Activated T-helper 9 cell treated with anti-CD3 and anti-CD28 coated beads, Interleukin-2, amount 50 U/mL, for 16 hours (primary cell): ENCODE results near the gene NDUFA6.

ENCODE experiments used
- DNase-seq: peaks from one replicate; pipeline ENCODE4 v3.0.0-alpha.2; 2020; ENCODE audit warnings: low read depth

The NDUFA6 gene

DNA sequence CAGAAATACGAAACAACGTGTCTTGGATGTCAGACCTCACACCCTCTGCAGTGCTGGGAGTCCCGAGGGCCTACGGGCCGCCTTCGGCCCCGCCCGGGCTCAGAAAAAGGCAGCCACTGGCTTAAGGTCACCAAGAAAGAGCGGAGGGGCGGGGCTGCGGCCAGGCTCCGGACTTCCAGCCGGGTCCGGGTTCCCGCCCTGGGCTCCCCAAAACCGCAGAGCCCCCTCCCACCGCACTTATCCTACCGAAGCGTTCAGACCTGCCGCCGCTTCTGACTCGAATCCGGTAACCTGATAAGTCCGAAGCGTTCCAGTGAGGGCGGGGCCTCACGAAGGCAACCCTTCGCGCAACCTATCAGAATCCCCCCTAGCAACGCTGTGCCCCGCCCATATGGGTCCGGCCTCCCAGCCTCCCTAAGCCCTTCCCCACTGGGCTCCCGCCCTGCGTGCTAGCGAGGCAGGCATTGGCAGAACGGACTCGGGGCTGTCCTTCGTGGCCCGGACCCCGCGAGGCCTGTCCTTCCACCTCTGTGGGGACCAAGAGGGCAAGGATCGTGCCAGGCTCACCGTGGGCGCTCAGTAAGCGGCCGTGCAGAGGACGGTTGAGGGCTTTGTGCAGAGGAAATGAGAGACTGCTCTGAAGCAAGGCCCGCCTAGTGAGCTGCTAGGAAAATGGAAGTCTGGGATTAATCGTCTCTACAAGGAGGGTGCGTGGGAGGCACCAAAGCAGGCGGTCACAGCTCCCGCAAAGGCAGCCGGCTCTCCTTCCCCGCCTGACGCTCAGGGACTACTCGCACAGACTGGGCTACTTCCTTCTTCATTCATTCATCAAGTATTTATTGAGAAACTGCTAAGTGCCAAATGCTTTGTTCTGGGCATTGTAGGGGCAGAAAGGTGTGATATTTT is 19.8 kb downstream of the NDUFA6 start, which contains the start of gene NAGA:
Gene NAGA (minus strand): TSS at position 296 of the 906 bp plus-strand sequence. CDS start 515 bp downstream, outside the sequence.
- peak; percentile 84 for DNase-seq

DNA sequence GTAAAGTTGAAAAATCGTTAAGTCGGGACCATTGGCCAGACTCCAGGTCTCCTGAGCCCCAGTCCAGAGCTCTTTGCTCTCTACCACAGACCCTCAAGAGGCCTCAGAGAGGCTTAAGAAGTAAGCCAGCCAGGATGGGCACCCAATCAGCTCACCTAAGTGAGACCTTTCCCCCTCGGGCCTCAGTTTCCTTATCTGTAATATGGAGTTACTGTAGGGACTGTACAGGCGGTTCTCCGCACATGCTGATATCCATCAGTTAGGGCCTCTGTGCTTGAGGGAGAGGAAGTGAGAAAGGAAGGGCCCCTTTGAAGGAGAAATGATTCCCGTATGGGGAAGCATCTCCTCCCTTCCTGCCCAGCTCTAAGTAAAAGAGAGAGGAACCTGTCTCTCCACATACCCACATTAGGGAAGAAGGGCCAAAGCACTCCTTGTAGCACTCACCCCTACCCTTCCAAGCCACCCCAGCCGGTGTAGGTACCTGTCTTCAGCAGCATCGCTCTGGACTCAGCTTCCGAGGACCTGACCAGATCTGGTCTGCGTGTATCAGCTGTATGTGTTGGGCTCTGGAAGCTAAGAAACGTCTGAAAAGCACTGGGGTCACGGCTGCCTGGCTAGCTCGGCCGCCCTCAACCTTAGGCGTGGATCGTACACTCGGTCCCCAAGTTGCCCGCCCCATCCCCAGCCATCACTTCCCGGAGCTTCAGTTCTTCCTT is 20.6 kb downstream of the NDUFA6 start:
- DNase-seq = no peak

DNA sequence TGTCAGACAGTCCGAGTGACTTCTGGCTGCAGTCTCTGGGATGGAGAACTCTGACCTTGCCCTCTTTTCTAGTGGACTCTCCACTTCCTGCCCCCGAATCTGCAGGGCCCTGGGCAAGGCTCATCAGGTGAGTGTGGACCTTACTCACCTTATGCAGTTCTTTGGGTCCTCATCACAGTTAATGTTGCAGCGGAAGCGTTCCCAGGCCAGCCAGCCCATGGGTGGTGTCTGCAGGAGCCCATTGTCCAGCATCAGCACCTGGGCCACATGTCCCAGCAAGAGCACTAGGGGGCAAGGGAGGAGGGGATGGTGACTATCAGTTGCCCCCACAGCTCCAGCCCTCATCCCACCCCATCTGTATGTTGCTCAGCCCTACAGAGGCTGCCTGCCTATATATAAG is 22.3 kb downstream of the NDUFA6 start:
- no peak for DNase-seq

DNA sequence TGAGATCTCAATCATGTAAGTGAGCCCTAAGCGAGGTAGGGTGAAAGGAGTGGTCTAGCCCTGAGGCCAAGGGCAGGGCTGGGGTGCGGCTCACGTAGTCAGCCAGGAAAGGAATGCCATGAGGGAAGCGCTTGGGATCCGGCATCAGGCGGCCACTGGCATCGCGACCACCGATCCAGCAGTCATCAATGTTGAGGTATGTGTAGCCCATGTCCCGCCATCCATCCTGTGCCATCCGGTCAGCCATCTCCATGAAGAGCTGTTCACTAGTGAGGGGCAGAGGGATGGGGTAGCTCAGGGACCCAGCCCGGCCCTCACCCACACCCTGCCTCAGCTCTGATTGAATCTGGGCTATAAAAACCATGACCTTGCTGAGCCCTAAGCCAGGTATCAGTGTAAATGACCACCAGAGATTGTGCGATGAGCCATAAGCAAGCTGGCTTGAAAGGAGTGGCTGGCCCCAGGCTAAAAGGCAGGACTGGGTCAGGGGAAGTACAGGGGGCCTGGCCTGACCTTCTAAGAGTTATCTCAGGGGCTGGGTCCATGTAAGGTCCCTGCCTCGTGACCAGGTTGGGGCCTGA is 22.8 kb downstream of the NDUFA6 start:
- no peak for DNase-seq

DNA sequence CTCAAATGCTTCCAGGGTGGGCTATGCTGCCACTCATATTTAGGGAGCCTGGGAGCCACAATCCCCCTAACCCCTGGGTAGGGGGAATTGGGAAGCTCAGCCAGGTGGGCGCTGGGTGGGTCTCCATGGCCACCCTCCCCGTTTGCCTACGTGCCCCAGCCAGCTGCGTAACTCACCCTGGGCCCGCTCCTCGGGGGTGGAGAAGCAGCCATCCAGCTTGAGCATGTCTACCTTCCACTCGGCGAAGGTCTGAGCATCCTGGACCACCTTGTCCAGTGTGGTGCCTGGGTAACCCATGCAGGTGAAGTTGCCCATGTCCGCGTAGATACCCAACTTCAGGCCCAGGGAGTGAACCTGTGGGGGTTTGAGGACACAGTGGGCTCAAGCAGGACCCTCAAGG is 23.6 kb downstream of the NDUFA6 start:
- no peak for DNase-seq

DNA sequence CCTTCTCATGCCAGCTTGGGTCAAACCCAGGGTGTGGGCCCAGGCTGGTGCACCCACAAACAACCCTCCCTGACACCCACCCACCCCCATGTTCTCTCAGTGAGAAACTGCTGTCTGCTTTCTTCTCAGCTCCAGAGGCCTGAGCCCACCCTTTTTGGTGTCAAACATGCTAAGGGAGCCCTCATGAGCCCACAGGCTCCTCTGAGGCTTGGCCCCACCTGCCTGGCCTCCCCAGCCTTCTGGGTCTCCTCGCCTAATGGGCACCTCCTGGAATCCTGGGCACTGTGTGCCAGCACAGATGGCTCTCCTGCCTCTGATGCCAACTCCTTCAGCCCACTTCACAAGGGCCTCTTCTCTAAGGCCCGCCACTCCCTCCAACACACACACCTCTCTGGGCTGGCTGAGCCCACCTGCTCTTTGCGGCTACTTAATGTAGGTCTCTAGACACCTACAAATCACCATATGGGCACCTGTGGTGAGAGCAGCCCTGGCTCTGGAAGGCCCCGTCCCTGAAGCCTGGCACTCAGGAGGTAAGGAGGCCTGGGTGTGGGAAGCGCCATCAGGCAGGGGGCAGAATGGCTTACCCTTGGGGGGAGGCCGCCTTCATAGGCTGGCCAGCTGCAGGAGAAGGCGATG is 24.3 kb downstream of the NDUFA6 start:
- DNase-seq = no peak

DNA sequence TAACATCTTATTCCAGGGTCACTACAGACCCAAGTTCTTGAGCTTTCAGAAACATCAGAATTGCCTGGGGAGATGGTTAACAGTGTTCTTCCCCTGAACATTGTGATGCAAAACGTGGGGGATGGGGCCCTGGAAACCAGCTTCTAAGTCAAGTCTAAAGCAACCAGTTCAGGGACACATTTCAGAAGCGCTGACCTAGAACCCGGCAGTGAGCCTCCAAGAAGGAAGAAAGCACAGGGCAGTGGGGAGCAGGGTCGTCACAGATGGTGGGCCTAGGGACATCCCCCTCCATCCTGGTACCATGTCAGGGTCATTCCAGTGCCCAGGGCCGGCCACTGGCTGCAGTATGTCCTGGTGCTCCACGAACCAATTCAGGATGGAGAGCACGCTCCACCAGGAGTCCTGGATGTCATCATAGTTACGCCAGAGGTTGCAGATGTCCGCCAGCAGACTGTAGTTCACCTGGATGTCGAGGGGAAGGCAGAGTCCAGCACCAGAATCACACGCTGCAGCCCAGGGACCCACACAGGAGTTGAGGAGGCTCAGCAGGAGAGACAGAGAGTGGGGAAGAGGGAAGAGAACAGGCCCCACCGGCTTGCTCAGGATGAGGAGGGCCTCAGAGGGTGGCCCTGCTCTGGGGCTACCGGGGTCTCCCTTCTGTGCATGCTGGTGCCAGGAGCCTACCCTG is 25.0 kb downstream of the NDUFA6 start:
- DNase-seq = no peak

DNA sequence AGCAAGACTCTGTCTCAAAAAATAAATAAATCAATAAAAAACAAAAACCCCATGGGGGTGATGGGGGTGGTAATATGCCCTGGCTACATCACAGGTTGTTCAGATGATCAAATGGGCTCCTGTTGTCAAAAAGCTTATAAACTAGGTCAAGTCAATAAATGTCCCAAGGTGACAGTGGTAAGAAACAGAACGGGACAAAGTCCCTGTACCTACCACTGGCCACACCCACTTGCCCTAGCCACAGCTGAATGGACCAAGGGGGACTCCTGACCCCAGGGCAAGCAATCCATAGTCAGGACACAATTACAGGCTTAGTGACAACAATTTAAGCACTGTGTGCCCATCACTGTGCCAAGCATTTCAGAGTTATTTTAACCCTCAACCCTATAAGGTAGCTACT is 25.9 kb downstream of the NDUFA6 start:
- no peak for DNase-seq

DNA sequence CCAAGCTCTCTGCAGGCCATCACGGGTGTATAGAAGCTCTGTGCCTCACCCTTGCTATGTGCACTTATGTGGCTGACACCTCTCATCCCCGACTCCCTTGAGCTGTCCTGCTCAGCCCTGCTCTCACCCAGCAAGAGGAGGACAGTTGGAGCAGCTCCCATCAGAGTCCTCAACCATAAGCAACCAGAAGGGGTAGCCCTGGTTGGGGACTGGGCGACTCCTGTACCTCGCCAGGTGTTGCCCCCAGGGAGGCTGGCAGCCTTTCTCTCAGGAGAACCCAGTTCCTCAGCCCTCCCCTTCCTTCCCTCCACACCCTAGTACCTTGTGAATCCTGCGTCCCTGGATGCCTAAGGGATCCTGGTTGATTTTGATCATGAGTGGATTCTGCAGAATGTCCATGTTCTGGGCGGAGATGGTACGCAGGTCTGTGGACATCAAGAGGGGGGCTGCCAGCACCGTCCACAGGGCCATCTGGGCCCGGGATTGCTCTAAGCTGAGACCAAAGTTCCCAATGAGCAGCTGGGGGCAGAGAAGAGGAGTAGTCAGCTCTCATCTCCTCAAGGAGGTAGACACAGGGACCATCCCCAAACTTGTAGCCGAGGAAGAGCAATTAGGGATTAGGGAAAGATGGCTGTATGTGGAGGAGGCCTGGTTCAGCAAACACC is 27.9 kb downstream of the NDUFA6 start:
- DNase-seq = no peak

DNA sequence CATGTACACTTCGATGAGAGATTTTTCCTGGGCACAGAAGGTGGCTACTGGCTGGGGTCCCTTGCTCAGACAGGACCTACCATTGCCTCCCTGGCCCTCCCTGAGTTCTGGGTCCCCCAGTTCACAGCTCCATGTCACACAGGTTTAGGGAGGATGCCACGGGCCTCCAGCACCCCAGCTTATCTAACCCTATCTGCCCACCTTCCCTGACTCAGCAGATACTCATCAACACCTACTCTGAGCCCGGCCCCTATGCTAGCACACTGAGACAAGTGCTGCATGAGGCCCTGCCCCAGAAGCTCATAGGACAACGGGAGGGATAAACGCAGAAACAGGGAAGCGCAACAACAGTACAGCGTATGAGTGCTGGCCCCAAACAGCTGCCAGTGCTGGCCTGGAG is 29.5 kb downstream of the NDUFA6 start:
- no peak for DNase-seq

DNA sequence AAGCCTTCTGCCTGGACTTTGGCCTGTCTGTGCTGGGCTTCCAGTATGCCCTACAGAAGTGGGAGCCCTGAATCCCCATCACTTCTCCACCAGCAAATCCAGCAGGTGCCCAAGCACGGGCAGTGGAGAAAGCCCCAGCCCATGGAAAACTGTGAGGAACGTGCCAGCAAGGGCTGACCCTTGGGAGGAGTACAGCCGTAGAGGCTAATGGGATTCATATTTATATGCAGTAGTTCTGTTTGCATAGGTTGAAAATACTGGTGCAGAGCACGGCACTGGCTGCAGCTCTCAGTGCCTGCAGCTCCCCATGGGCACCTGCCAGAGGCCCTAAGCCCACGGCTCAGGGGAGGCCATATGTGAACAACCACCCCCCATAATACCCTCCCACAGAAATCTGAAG is 30.1 kb downstream of the NDUFA6 start:
- no peak for DNase-seq

DNA sequence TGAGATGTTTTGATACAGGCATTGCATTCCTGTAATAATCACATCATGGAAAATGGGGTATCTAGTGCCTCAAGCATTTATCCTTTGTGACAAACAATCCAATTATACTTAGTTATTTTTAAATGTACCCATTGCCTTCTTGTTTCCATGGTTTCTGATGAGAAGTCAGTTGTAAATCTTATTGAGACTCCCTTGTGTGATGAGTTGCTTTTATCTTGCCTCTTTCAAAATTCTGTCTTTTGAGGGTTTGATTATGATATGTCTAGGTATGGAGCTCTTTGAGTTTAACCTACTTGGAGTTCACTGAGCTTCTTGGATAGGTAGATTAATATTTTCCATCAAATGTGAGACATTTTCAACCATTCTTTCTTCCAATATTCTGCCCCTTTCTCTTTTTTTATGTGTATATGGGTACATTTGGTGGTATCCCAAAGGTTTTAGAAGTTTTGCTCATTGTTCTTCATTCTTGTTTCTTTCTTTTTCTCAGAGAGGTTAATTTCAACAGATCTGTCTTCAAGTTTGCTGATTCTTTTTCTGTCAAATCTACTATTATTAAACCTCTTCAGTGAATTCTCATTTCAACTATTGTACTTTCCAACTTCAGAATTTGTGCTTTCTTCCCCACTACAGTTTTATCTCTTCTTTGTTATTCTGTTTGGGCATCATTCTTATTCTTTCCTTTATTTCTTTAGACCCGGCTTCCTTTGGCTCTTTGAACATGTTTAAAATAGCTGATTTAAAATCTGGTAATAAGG is 33.6 kb downstream of the NDUFA6 start:
- no peak for DNase-seq

DNA sequence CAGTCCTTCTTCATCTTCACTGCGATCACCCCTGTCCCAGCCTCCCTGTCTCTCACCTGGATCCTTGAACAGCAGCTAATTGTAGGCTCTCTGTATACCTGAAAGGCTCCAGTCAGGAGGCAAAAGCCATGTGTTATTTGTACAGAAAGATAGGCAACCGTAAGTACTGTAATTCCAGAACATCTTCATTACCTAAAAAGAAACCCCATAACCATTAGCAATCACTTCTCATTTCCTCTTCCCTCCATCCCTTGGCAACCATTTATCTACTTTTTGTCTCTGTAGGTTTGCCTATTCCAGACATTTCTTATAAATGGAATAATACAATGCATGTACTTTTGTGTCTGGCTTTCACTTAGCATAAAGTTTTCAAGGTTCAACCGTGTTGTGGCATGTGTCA is 37.8 kb downstream of the NDUFA6 start:
- DNase-seq = no peak

DNA sequence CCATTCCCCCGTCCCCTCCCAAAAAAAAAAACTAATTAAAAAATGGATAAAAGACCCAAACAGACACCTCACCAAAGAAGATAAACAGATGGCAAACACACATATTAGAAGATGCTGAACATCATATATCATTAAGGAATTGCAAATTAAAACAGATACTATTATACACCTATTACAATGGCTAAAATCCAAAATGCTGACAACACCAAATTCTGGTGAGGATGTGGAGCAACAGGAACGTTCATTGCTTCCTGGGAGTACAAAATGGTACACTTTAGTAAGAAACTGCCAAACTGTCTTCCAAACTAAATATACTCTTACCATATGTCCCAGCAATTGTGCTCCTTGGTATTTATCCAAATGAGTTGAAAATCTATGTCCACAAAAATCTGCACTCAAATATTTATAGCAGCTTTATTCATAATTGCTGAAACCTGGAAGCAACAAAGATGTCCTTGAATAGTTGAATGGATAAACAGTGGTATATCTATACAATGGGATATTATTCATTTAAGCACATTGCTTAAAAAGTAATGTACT is 39.9 kb downstream of the NDUFA6 start:
- DNase-seq = no peak

DNA sequence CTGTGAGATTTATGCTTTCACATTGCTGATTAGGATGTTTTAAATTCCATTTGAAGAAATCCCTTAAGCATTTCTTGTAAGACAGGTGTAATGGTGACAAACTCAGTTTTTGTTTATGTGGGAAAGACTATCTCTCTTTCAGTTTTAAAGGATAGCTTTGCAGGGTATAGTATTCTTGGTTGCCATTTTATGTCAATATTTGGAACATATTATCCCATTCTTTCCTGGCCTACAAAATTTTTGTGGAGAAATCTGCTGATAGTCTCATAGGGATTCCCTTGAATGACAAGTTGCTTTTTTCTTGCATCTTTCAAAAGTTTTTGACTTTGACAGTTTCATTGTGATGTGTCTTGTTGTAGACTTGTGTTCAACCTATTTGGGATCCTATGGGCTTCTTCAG is 48.8 kb downstream of the NDUFA6 start:
- no peak for DNase-seq

DNA sequence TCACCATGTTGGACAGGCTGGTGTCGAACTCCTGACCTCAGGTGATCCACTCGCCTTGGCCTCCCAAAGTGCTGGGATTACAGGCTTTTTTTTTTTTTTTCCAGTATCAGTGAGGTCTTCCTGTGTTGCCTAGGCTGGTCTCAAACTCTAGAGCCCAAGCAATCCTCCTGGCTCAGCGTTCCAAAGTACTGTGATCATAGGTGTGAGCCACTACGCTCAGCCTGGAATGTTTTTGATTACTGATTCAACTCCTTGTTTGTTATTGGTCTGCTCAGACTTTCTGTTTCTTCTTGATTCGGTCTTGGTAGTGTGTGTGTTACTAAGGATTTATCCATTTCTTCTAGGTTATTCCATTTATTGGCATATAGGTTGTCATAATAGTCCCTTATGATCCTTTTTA is 51.3 kb downstream of the NDUFA6 start:
- no peak for DNase-seq
